ENCODE data around the gene NFIA. TPM values are rescaled to one million over a fixed set of nuclear protein-coding genes. Genes with fewer than 3 reads are reported as not detected.

Gene NFIA
- total and polyA plus RNA-seq, 2 donors (not counting 1 experiment from before 2014, with no cell fraction given): 0.28 to 0.54 TPM

GRCh38 chr1:61132645-61133334 lies 50.4 kb downstream of the NFIA start:
- Histone ChIP-seq H3K27ac (ENCODE audit: low read length in 2 of 2) (no peak overlapping the region), H3K9ac (ENCODE audit: low read length) (no peak overlapping the region)

More at GRCh38 chr1:61132645-61133334, 50.4 kb downstream of the NFIA start:
- Mint-ChIP-seq H3K4me3 (no peak overlapping the region), H3K27me3 (peaks cover 19% of the 10 kb centered on the region), H3K4me1 (peaks cover 4% of the 10 kb centered on the region), H3K9me3 (ENCODE audit: insufficient read depth) (no peaks in the 10 kb centered on the region), H3K27ac (no peak overlapping the region)
- no CpG with 5 or more reads among the region's 6 CpGs for WGBS (ENCODE audit: insufficient coverage)
- DNase-seq: no peak
- intact Hi-C loops (cut with micrococcal nuclease): no loop called here
- ATAC-seq (ENCODE audit: low read depth): no peak
- H3K79me2 ChIP-seq (ENCODE audit: control insufficient read depth, insufficient read depth, low read length): no peaks in the 10 kb centered on the region
- no peak overlapping the region for H2AFZ ChIP-seq (ENCODE audit: insufficient read depth, low read depth, low read length, poor library complexity, severe bottlenecking)
- CTCF ChIA-PET: no interaction called here
- H3K4me2 ChIP-seq (replicated peaks; ENCODE audit: low read depth, low read length, poor library complexity, severe bottlenecking): no peak overlapping the region
- POLR2A ChIA-PET: no interaction called here
- H3K9me3 ChIP-seq (ENCODE audit: control extremely low read depth in 1 of 3, control insufficient read depth in 2 of 3, insufficient read depth in 1 of 3, low read length in 2 of 3): no peaks in the 10 kb centered on the region
- peaks cover 0 to 3% (median 0%) of the 10 kb centered on the region in 4 experiments for H3K27me3 ChIP-seq (replicated peaks in 1 of 4; ENCODE audit: control extremely low read depth in 1 of 4, control insufficient read depth in 3 of 4, insufficient read depth in 4 of 4, low read length in 3 of 4)
- H4K20me1 ChIP-seq (ENCODE audit: control insufficient read depth, insufficient read depth, low read length, poor library complexity, severe bottlenecking): no peaks in the 10 kb centered on the region
- TF ChIP-seq EZH2 (IDR thresholded peaks at IDR 0.05; ENCODE audit: borderline replicate concordance, insufficient read depth, low read depth, low read length, poor library complexity, severe bottlenecking): no peak
- TF ChIP-seq CTCF (IDR thresholded peaks at IDR 0.05): no peak
- no peak overlapping the region for H3K4me3 ChIP-seq (ENCODE audit: control extremely low read depth in 1 of 5, extremely low read depth in 1 of 5, insufficient read depth in 1 of 5, low read depth in 2 of 5, low read length in 4 of 5)
- no peaks in the 10 kb centered on the region for H3K4me1 ChIP-seq (ENCODE audit: control insufficient read depth in 2 of 2, insufficient read depth in 2 of 2, low read length in 2 of 2)
- no peaks in the 10 kb centered on the region for H3K36me3 ChIP-seq (replicated peaks in 1 of 2; ENCODE audit: control extremely low read depth in 1 of 2, control insufficient read depth in 1 of 2, extremely low read depth in 1 of 2, insufficient read depth in 2 of 2, low read length in 1 of 2)

All from B cell (primary cell).